Common myeloid progenitor, CD34-positive (primary cell): ENCODE results near the gene SPRR4.

ENCODE experiments used
- CTCF ChIA-PET: fragments of 350-600 bp; sonication (Branson Sonifier 250); formaldehyde crosslinking; loops from one replicate; lab custom pipeline; 2021; ENCODE audit warnings: antibody characterized with exemption; lab: Charles Lee
- POLR2A ChIA-PET: fragments of 350-600 bp; sonication (Branson Sonifier 250); formaldehyde crosslinking; loops from one replicate; lab custom pipeline; 2021; ENCODE audit warnings: antibody characterized with exemption; lab: Charles Lee
- DNase-seq, 3 donors: peaks; one replicate each; pipeline versions ENCODE4 v3.0.0 to v3.0.0-alpha.2; 2013
- H3K27ac ChIP-seq, 2 experiments: 1 replicate in 1 of 2; 2 replicates in 1 of 2; pipeline ENCODE4 v1.7.0; 2013; ENCODE audit warnings: inconsistent platforms in 2 of 2, low read length in 2 of 2, mild to moderate bottlenecking in 2 of 2, low read depth in 1 of 2, moderate library complexity in 1 of 2; ENCODE audit not compliant: severe bottlenecking in 2 of 2, insufficient read depth in 1 of 2, poor library complexity in 1 of 2
- H3K27me3 ChIP-seq, 5 experiments: replicated peaks in 2 of 5; 1 replicate in 3 of 5; 2 replicates in 2 of 5; pipeline versions ENCODE4 v1.6.1 to v1.7.0; 2013; ENCODE audit warnings: low read length in 4 of 5, mild to moderate bottlenecking in 2 of 5, moderate library complexity in 2 of 5, inconsistent platforms in 1 of 5; ENCODE audit not compliant: insufficient read depth in 5 of 5, control insufficient read depth in 4 of 5
- H3K36me3 ChIP-seq, 4 experiments: 1 replicate in 2 of 4; 2 replicates in 2 of 4; pipeline versions ENCODE4 v1.6.1 to v1.7.0; 2013; ENCODE audit warnings: low read length in 3 of 4, control low read depth in 1 of 4, mild to moderate bottlenecking in 1 of 4; ENCODE audit not compliant: control insufficient read depth in 4 of 4, insufficient read depth in 4 of 4
- H3K4me1 ChIP-seq, 4 experiments: 1 replicate in 3 of 4; 2 replicates in 1 of 4; pipeline versions ENCODE4 v1.6.1 to v1.7.1; 2013; ENCODE audit warnings: low read length in 3 of 4, mild to moderate bottlenecking in 3 of 4, control low read depth in 1 of 4, inconsistent platforms in 1 of 4, moderate library complexity in 1 of 4; ENCODE audit not compliant: control insufficient read depth in 4 of 4, insufficient read depth in 4 of 4; ENCODE audit errors: control extremely low read depth in 1 of 4
- H3K4me3 ChIP-seq, 7 experiments: 1 replicate in 4 of 7; 2 replicates in 3 of 7; pipeline versions ENCODE4 v1.5.1 to v1.7.0; 2013; ENCODE audit warnings: mild to moderate bottlenecking in 7 of 7, low read length in 6 of 7, moderate library complexity in 6 of 7, inconsistent platforms in 2 of 7, low read depth in 2 of 7, control low read depth in 1 of 7; ENCODE audit not compliant: insufficient read depth in 4 of 7, control insufficient read depth in 1 of 7; ENCODE audit errors: extremely low read depth in 1 of 7
- H3K9me3 ChIP-seq, 5 experiments: 1 replicate in 4 of 5; 2 replicates in 1 of 5; pipeline versions ENCODE4 v1.6.1 to v1.7.1; 2013; ENCODE audit warnings: low read length in 4 of 5, mild to moderate bottlenecking in 2 of 5, inconsistent platforms in 1 of 5, low read depth in 1 of 5, moderate library complexity in 1 of 5; ENCODE audit not compliant: control insufficient read depth in 4 of 5, insufficient read depth in 2 of 5; ENCODE audit errors: control extremely low read depth in 1 of 5
- WGBS: methylation state at CpG from one replicate; pipeline ENCODE4 v1.1.5; 2013; ENCODE audit not compliant: insufficient coverage; 5-methylcytosine and 5-hydroxymethylcytosine counted together

The SPRR4 gene

GRCh38 chr1:152977614-152978013 lies 7.2 kb downstream of the SPRR4 start:
- H3K9me3 ChIP-seq = no peaks in the 10 kb centered on the region
- peaks cover 0 to 28% (median 6%) of the 10 kb centered on the region in 5 experiments for H3K27me3 ChIP-seq
- DNase-seq = no peak
- ChIA-PET CTCF (no interaction called here), POLR2A (no interaction called here)
- H3K4me1 ChIP-seq = no peaks in the 10 kb centered on the region
- H3K36me3 ChIP-seq = no peaks in the 10 kb centered on the region
- H3K27ac ChIP-seq = no peak overlapping the region
- H3K4me3 ChIP-seq = no peak overlapping the region

GRCh38 chr1:152980676-152981075 lies 10.2 kb downstream of the SPRR4 start:
- 89% methylated on average over 1 of the region's 1 CpG for WGBS

DNA sequence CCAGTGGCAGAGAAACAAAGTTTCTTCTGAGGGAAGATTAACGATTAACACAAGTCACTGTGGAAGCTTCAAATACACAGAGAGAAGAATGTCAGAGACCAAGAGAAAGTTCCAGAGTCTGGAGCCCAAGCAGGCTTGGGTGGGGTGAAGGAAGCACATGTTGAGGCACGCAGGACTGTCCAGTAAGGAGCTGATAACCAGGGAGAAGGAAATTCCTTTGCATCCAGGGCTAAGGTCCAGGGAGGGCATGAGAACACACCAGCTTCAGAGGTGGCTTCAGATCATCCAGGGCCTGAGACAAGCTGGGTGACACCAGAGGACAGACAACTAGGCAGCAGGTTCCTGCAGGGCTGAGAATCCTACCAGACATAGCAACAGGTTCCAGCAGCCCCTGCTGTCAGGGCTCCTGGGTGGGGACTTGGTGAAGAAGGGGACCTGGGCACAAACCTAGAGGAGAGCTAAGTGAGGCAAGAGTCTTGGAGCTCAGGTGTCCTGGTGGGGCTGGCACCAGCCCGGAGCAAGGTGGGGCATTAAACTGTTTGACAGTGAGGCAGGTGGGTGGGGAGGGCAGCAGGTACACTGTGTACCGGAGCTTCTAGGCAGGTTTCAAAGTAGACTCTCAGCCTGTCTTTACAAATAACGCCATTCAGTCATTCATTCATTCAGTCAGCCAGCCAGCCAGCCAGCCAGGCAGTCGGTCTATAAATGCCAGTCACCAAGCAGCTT lies 10.9 kb downstream of the SPRR4 start:
- Histone ChIP-seq H3K4me1 (no peaks in the 10 kb centered on the region), H3K27me3 (peaks cover 0 to 42% (median 9%) of the 10 kb centered on the region in 5 experiments), H3K36me3 (no peaks in the 10 kb centered on the region), H3K27ac (no peak overlapping the region), H3K4me3 (no peak overlapping the region), H3K9me3 (no peaks in the 10 kb centered on the region)
- WGBS = 90% methylated on average over 5 of the region's 6 CpGs
- DNase-seq = no peak
- ChIA-PET CTCF (no interaction called here), POLR2A (no interaction called here)

More at GRCh38 chr1:152980676-152981075, 10.2 kb downstream of the SPRR4 start:
- no peak for DNase-seq
- H3K36me3 ChIP-seq = no peaks in the 10 kb centered on the region
- no peaks in the 10 kb centered on the region for H3K9me3 ChIP-seq
- ChIA-PET CTCF (no interaction called here), POLR2A (no interaction called here)
- H3K27me3 ChIP-seq = peaks cover 0 to 40% (median 9%) of the 10 kb centered on the region in 5 experiments
- H3K27ac ChIP-seq = no peak overlapping the region
- no peaks in the 10 kb centered on the region for H3K4me1 ChIP-seq
- H3K4me3 ChIP-seq = no peak overlapping the region

GRCh38 chr1:152982076-152982475 lies 11.6 kb downstream of the SPRR4 start:
- POLR2A ChIA-PET = no interaction called here
- no peaks in the 10 kb centered on the region for H3K9me3 ChIP-seq
- no peak overlapping the region for H3K27ac ChIP-seq
- H3K4me1 ChIP-seq = no peaks in the 10 kb centered on the region
- CTCF ChIA-PET = no interaction called here
- no peak for DNase-seq
- no peak overlapping the region for H3K4me3 ChIP-seq
- H3K36me3 ChIP-seq = no peaks in the 10 kb centered on the region
- H3K27me3 ChIP-seq = peaks cover 0 to 43% (median 9%) of the 10 kb centered on the region in 5 experiments
- WGBS = 90% methylated on average over 4 of the region's 4 CpGs

DNA sequence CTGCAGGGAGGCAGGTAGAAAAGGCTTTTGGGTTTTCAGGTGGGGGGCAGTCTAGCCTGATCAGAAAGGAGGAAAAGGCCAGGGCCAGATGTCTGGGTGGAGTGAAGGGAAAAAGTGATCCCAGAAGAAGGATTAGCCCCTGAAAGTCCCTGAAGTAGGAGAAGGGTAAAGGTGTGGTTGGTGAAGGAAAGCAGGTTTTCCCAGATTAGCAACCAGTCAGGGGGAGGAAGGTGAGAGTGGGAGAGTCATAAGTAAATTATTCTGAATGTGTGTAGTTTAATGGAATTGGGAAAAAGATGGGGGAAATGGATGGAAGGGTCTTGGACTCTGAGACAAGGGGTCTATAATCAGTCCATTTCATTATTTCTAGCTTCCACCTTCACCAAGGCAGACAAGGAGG lies 12.8 kb downstream of the SPRR4 start:
- POLR2A ChIA-PET = no interaction called here
- no peak for DNase-seq
- no peaks in the 10 kb centered on the region for H3K4me1 ChIP-seq
- peaks cover 0 to 41% (median 8%) of the 10 kb centered on the region in 5 experiments for H3K27me3 ChIP-seq
- no peaks in the 10 kb centered on the region for H3K9me3 ChIP-seq
- no peak overlapping the region for H3K27ac ChIP-seq
- CTCF ChIA-PET = no interaction called here
- no peak overlapping the region for H3K4me3 ChIP-seq
- H3K36me3 ChIP-seq = no peaks in the 10 kb centered on the region

DNA sequence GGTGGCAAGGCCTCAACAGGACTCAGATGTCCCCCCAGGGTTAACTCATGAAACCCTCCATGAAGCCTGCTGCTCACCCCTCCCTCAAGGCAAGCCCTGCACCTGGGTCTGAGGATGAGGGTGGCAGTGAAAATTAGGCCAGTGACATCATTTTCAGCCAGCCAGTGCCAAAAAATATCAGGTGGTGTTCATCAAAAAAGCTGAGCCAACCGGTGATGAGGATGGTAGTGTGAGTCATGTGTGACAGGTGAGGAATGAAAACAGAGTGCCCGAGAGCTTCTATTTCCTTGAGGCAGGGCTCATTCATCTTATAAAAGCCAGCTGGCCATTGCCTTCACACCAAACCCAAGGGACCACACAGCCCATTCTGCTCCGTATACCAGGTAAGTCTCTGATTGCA lies 13.3 kb downstream of the SPRR4 start, which contains the start of gene SPRR1A:
TSS of gene SPRR1A (plus strand) at position 339 of the 400 bp plus-strand sequence. CDS start 1,150 bp downstream, outside the sequence.
- H3K4me1 ChIP-seq = no peaks in the 10 kb centered on the region
- POLR2A ChIA-PET = no interaction called here
- peaks cover 0 to 41% (median 6%) of the 10 kb centered on the region in 5 experiments for H3K27me3 ChIP-seq
- H3K4me3 ChIP-seq = no peak within 1 kb of the TSS
- no peaks in the 10 kb centered on the region for H3K9me3 ChIP-seq
- CTCF ChIA-PET = no interaction called here
- H3K36me3 ChIP-seq = no peaks in the 10 kb centered on the region
- 87% methylated on average over 2 of the region's 3 CpGs for WGBS
- DNase-seq = no peak
- no peak within 1 kb of the TSS for H3K27ac ChIP-seq

- WGBS = no CpG with 5 or more reads among the region's 2 CpGs
- Histone ChIP-seq H3K36me3 (no peaks in the 10 kb centered on the region), H3K4me1 (no peaks in the 10 kb centered on the region), H3K4me3 (no peak overlapping the region), H3K27me3 (peaks cover 0 to 21% (median 6%) of the 10 kb centered on the region in 5 experiments), H3K9me3 (no peaks in the 10 kb centered on the region), H3K27ac (no peak overlapping the region)
- ChIA-PET POLR2A (no interaction called here), CTCF (interaction anchor here (0.7 kb wide), 1 partner anchor 17 kb away, joined by 3 read pairs; no protein-coding TSS in a partner anchor)
- no peak for DNase-seq
Measured at GRCh38 chr1:152986578-152986977, 16.1 kb downstream of the SPRR4 start.
